ENCODE data around the gene EDC4. TPM values are rescaled to one million over a fixed set of nuclear protein-coding genes. Genes with fewer than 3 reads are reported as not detected.
"Not testable (repeated sequence)": the region's sequence is repeated elsewhere in the genome, so short reads cannot be mapped to it uniquely, and the experiment has no call there.

EDC4 gene
- total RNA-seq, result 10 to 100 TPM; 25.2 to 60.8 (median 46.9) TPM

DNA sequence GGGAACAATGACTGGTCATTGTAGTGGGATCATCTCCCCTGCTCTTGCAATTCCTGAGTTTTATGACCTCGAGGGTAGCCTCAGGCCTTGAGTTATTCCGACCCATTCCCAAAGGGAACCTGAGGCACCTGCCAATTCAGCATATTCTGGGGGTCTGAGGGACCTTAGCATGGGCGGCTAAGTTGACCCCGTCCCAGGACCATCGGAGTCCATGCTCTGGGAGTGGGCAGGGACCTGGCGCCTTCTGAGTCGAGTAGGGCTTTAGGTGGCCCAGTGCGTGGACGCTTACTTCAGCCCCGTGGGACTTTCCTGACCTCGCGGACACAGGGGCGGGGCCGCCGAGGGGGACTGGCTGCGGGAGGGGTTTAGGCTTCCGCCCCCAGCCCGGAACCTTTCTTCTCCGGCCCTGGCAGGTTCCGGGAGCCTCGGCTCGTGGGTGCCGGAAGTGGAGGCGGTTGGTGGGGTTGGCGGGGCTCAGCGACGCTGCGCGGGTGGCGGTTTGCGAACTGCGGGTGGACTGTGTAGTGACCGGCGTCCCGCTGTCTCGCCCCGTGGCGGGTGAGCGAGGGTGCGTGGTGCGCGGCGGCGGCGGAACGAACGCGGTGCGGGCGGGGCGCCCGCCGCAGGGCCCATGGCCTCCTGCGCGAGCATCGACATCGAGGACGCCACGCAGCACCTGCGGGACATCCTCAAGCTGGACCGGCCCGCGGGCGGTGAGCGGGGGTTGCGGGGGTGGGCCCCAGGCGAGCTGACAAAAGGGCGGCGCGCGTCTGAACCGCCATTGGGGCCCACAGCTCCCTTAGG is at the start of gene EDC4:
EDC4 (plus strand) TSS at position 422 of the 804 bp plus-strand sequence; CDS start at position 632, 210 bp downstream.
- 0 to 60% (median 29%) methylated on average over 1 to 4 of the region's 72 CpGs; no CpG with 5 or more reads in 5 of the 10 experiments for WGBS, 10 experiments
- Histone ChIP-seq H3K4me3 (peak within 1 kb of the TSS; percentile 72 to 99 (median 91)), H3K27ac (peak within 1 kb of the TSS; percentile 73 to 79), H3K4me1 (replicated peaks in 1 of 2) (peaks cover 11 to 14% of the 10 kb centered on the region in 2 donors)
- ATAC-seq (replicated peaks in 6 of 8), result peak; percentile 86 to 94 (median 90)
- in situ Hi-C loops (cut with MboI; ENCODE audit: low pct_unique_long_range_greater_than_20kb in 2 of 9, low sequenced_read_pairs in 9 of 9, unreplicated experiment in 9 of 9), result no loop called here

GRCh38 chr16:67825119-67825518 is 47.7 kb upstream of the EDC4 start:
- Histone ChIP-seq H3K27ac (no peak overlapping the region), H3K4me3 (no peak overlapping the region), H3K4me1 (replicated peaks in 1 of 2) (no peaks in the 10 kb centered on the region)
- ATAC-seq (replicated peaks in 6 of 8), result no peak
- 66 to 84% (median 78%) methylated on average over 3 to 6 of the region's 8 CpGs; no CpG with 5 or more reads in 4 of the 10 experiments for WGBS, 10 experiments
- in situ Hi-C loops (cut with MboI; ENCODE audit: low pct_unique_long_range_greater_than_20kb in 2 of 9, low sequenced_read_pairs in 9 of 9, unreplicated experiment in 9 of 9), result no loop called here

GRCh38 chr16:67825906-67826305 is 46.9 kb upstream of the EDC4 start:
- Histone ChIP-seq H3K4me3 (no peak overlapping the region), H3K4me1 (replicated peaks in 1 of 2) (no peaks in the 10 kb centered on the region), H3K27ac (no peak overlapping the region)
- in situ Hi-C loops (cut with MboI; ENCODE audit: low pct_unique_long_range_greater_than_20kb in 2 of 9, low sequenced_read_pairs in 9 of 9, unreplicated experiment in 9 of 9), result no loop called here
- ATAC-seq (replicated peaks in 6 of 8), result no peak
- WGBS, 10 experiments, result 100% methylated on average over 5 of the region's 14 CpGs; no CpG with 5 or more reads in 9 of the 10 experiments

GRCh38 chr16:67828651-67829050 is 44.2 kb upstream of the EDC4 start:
- in situ Hi-C loops (cut with MboI; ENCODE audit: low pct_unique_long_range_greater_than_20kb in 2 of 9, low sequenced_read_pairs in 9 of 9, unreplicated experiment in 9 of 9), result no loop called here
- Histone ChIP-seq H3K4me1 (replicated peaks in 1 of 2) (peaks cover 5 to 6% of the 10 kb centered on the region in 2 donors), H3K4me3 (no peak overlapping the region), H3K27ac (no peak overlapping the region)
- no peak for ATAC-seq (replicated peaks in 6 of 8)
- 100% methylated on average over 1 of the region's 4 CpGs; no CpG with 5 or more reads in 9 of the 10 experiments for WGBS, 10 experiments

- peaks cover 5 to 6% of the 10 kb centered on the region in 2 donors for H3K4me1 ChIP-seq (replicated peaks in 1 of 2)
- in situ Hi-C loops (cut with MboI; ENCODE audit: low pct_unique_long_range_greater_than_20kb in 2 of 9, low sequenced_read_pairs in 9 of 9, unreplicated experiment in 9 of 9), result no loop called here
- ATAC-seq (replicated peaks in 6 of 8), result peak in 7 of 8 experiments; percentile 1 to 69 (median 13)
- no peak overlapping the region for H3K27ac ChIP-seq
- peak overlapping the region; percentile 68 to 99 (median 78) for H3K4me3 ChIP-seq
- WGBS, 10 experiments, result 0 to 17% (median 11%) methylated on average over 1 to 3 of the region's 3 CpGs; no CpG with 5 or more reads in 7 of the 10 experiments
Observed at GRCh38 chr16:67833030-67833414, 39.8 kb upstream of the EDC4 start.

- WGBS, 10 experiments, result 0 to 20% (median 4%) methylated on average over 1 to 17 of the region's 49 CpGs; no CpG with 5 or more reads in 4 of the 10 experiments
- Histone ChIP-seq H3K4me1 (replicated peaks in 1 of 2) (peaks cover 5 to 6% of the 10 kb centered on the region in 2 donors), H3K4me3 (peak overlapping the region; percentile 68 to 99 (median 78)), H3K27ac (peak overlapping the region; percentile 27 to 47)
- ATAC-seq (replicated peaks in 6 of 8), result peak; percentile 92 to 100 (median 98)
- in situ Hi-C loops (cut with MboI; ENCODE audit: low pct_unique_long_range_greater_than_20kb in 2 of 9, low sequenced_read_pairs in 9 of 9, unreplicated experiment in 9 of 9), result no loop called here
Observed at GRCh38 chr16:67833415-67834241, 39.2 kb upstream of the EDC4 start.

DNA sequence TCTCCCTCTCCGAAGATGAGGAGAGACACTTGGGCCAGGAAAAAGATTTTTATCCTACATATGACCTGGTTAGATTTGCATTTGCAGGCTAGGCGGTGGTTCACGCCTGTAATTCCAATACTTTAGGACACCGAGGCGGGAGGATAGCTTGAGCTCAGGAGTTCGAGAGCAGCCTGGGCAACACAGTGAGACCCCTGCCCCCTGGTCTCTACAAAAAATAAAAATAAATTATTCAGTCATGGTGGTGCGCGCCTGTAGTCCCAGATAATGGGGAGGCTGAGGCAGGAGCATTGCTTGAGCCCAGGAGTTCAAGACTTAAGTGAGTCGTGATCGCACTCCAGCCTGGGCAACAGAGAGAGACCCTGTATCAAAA is 38.6 kb upstream of the EDC4 start:
- WGBS, 10 experiments, result 0 to 100% (median 79%) methylated on average over 1 to 10 of the region's 10 CpGs; no CpG with 5 or more reads in 1 of the 10 experiments
- H3K27ac ChIP-seq, result no peak overlapping the region

GRCh38 chr16:67837190-67837589 is 35.7 kb upstream of the EDC4 start:
- 67 to 93% (median 91%) methylated on average over 2 to 9 of the region's 10 CpGs; no CpG with 5 or more reads in 2 of the 10 experiments for WGBS, 10 experiments
- H3K4me1 ChIP-seq (replicated peaks in 1 of 2); H3K4me3 ChIP-seq; in situ Hi-C loops (cut with MboI; ENCODE audit: low pct_unique_long_range_greater_than_20kb in 2 of 9, low sequenced_read_pairs in 9 of 9, unreplicated experiment in 9 of 9); H3K27ac ChIP-seq; ATAC-seq (replicated peaks in 6 of 8): not testable (repeated sequence)

More for the DNA sequence above, 38.6 kb upstream of the EDC4 start:
- peak overlapping the region in 4 of 5 donors; percentile 68 to 99 (median 78) for H3K4me3 ChIP-seq
- no peak for ATAC-seq (replicated peaks in 6 of 8)
- in situ Hi-C loops (cut with MboI; ENCODE audit: low pct_unique_long_range_greater_than_20kb in 2 of 9, low sequenced_read_pairs in 9 of 9, unreplicated experiment in 9 of 9), result no loop called here
- H3K4me1 ChIP-seq (replicated peaks in 1 of 2), result peaks cover 5 to 6% of the 10 kb centered on the region in 2 donors

- Histone ChIP-seq H3K4me1 (replicated peaks in 1 of 2) (peaks cover 2 to 4% of the 10 kb centered on the region in 2 donors), H3K4me3 (no peak overlapping the region), H3K27ac (no peak overlapping the region)
- WGBS, 10 experiments, result 33 to 100% (median 84%) methylated on average over 1 to 2 of the region's 2 CpGs; no CpG with 5 or more reads in 2 of the 10 experiments
- in situ Hi-C loops (cut with MboI; ENCODE audit: low pct_unique_long_range_greater_than_20kb in 2 of 9, low sequenced_read_pairs in 9 of 9, unreplicated experiment in 9 of 9), result no loop called here
- ATAC-seq (replicated peaks in 6 of 8), result no peak
Observed at GRCh38 chr16:67837811-67838210, 35.0 kb upstream of the EDC4 start.

DNA sequence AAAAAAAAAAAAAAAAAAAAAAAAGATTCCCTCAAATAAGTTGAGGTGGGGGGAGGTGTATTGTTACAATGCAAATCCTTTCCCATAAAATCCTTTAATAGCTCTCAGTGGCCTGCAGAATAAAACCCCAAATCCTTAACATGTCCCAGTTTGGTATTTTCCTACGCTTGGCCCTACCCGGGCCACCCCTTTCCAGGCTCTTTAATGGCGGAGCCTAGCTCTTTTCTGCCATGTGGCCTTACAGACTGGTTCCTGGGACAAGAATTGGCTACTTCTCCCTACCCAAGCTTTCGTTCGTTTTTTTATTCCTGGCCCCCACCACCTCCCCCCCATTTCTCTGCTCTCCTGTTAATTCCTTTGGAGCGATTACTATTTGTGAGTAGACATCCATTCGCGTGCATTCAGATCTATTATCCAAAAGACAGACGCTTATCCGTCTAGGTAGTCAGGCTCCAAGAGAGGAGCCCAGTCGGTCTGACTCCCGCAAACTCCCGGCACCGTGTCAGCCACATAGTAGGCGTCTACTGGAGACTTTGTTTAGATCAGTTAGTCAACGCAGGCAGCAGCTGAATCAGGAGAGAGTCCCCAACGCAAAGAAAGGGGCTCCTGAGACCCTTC is 31.5 kb upstream of the EDC4 start:
- 50 to 100% (median 77%) methylated on average over 1 to 9 of the region's 17 CpGs; no CpG with 5 or more reads in 4 of the 10 experiments for WGBS, 10 experiments
- Histone ChIP-seq H3K4me1 (replicated peaks in 1 of 2) (peaks cover 21 to 23% of the 10 kb centered on the region in 2 donors), H3K27ac (peak overlapping the region in 1 of 2 donors; percentile 98), H3K4me3 (peak overlapping the region; percentile 77 to 98 (median 93))
- in situ Hi-C loops (cut with MboI; ENCODE audit: low pct_unique_long_range_greater_than_20kb in 2 of 9, low sequenced_read_pairs in 9 of 9, unreplicated experiment in 9 of 9), result no loop called here
- no peak for ATAC-seq (replicated peaks in 6 of 8)

- ATAC-seq (replicated peaks in 6 of 8), result peak; percentile 41 to 55 (median 48)
- H3K27ac ChIP-seq, result peak within 1 kb of the TSS; percentile 97 to 98
- H3K4me3 ChIP-seq, result peak within 1 kb of the TSS; percentile 77 to 98 (median 93)
- in situ Hi-C loops (cut with MboI; ENCODE audit: low pct_unique_long_range_greater_than_20kb in 2 of 9, low sequenced_read_pairs in 9 of 9, unreplicated experiment in 9 of 9), result no loop called here
- 0 to 11% (median 0%) methylated on average over 5 to 14 of the region's 83 CpGs; no CpG with 5 or more reads in 6 of the 10 experiments for WGBS, 10 experiments
- H3K4me1 ChIP-seq (replicated peaks in 1 of 2), result peaks cover 21 to 23% of the 10 kb centered on the region in 2 donors
Observed at GRCh38 chr16:67841816-67842508, 30.9 kb upstream of the EDC4 start, which contains the start of gene THAP11. Gene THAP11, plus strand, starts transcription at chr16:67842320. Its CDS starts 235 bp downstream, at chr16:67842555.

All from motor neuron (in vitro differentiated cells).